ENCODE measurements around the gene WDR17.

WDR17 gene

GRCh38 chr4:176043838-176044588 is 21.6 kb upstream of the WDR17 start:
- no peak overlapping the region for H3K4me3 ChIP-seq (ENCODE audit: low read length)
- 74% methylated on average over 9 of the region's 9 CpGs for WGBS
- H3K4me1 ChIP-seq (ENCODE audit: insufficient read depth, low read length) = no peaks in the 10 kb centered on the region
- H3K36me3 ChIP-seq (ENCODE audit: insufficient read depth, low read length) = no peaks in the 10 kb centered on the region
- H3K9ac ChIP-seq (ENCODE audit: low read depth, low read length) = no peak overlapping the region
- H3K27me3 ChIP-seq (ENCODE audit: insufficient read depth, low read length) = no peaks in the 10 kb centered on the region
- no peaks in the 10 kb centered on the region for H3K9me3 ChIP-seq (ENCODE audit: insufficient read depth, low read depth, low read length)
- H3K27ac ChIP-seq (ENCODE audit: low read depth, low read length) = no peak overlapping the region

GRCh38 chr4:176044589-176044951 is 21.1 kb upstream of the WDR17 start:
- Histone ChIP-seq H3K4me3 (ENCODE audit: low read length) (no peak overlapping the region), H3K9me3 (ENCODE audit: insufficient read depth, low read depth, low read length) (no peaks in the 10 kb centered on the region), H3K36me3 (ENCODE audit: insufficient read depth, low read length) (no peaks in the 10 kb centered on the region), H3K4me1 (ENCODE audit: insufficient read depth, low read length) (no peaks in the 10 kb centered on the region), H3K27ac (ENCODE audit: low read depth, low read length) (no peak overlapping the region), H3K27me3 (ENCODE audit: insufficient read depth, low read length) (no peaks in the 10 kb centered on the region), H3K9ac (ENCODE audit: low read depth, low read length) (no peak overlapping the region)
- 84% methylated on average over 4 of the region's 4 CpGs for WGBS

GRCh38 chr4:176048631-176049030 is 17.0 kb upstream of the WDR17 start:
- Histone ChIP-seq H3K27me3 (ENCODE audit: insufficient read depth, low read length) (no peaks in the 10 kb centered on the region), H3K9me3 (ENCODE audit: insufficient read depth, low read depth, low read length) (no peaks in the 10 kb centered on the region), H3K4me3 (ENCODE audit: low read length) (no peak overlapping the region), H3K27ac (ENCODE audit: low read depth, low read length) (no peak overlapping the region), H3K36me3 (ENCODE audit: insufficient read depth, low read length) (no peaks in the 10 kb centered on the region), H3K9ac (ENCODE audit: low read depth, low read length) (no peak overlapping the region), H3K4me1 (ENCODE audit: insufficient read depth, low read length) (no peaks in the 10 kb centered on the region)
- 95% methylated on average over 4 of the region's 4 CpGs for WGBS

- Histone ChIP-seq H3K27ac (ENCODE audit: low read depth, low read length) (no peak overlapping the region), H3K4me1 (ENCODE audit: insufficient read depth, low read length) (no peaks in the 10 kb centered on the region), H3K36me3 (ENCODE audit: insufficient read depth, low read length) (no peaks in the 10 kb centered on the region), H3K9ac (ENCODE audit: low read depth, low read length) (no peak overlapping the region), H3K27me3 (ENCODE audit: insufficient read depth, low read length) (no peaks in the 10 kb centered on the region), H3K4me3 (ENCODE audit: low read length) (no peak overlapping the region), H3K9me3 (ENCODE audit: insufficient read depth, low read depth, low read length) (no peaks in the 10 kb centered on the region)
- 79% methylated on average over 6 of the region's 6 CpGs for WGBS
These were observed 12.9 kb upstream of the WDR17 start for GRCh38 chr4:176052744-176053143.

GRCh38 chr4:176053785-176054184 is 11.9 kb upstream of the WDR17 start:
- Histone ChIP-seq H3K27me3 (ENCODE audit: insufficient read depth, low read length) (no peaks in the 10 kb centered on the region), H3K4me3 (ENCODE audit: low read length) (no peak overlapping the region), H3K4me1 (ENCODE audit: insufficient read depth, low read length) (no peaks in the 10 kb centered on the region), H3K36me3 (ENCODE audit: insufficient read depth, low read length) (no peaks in the 10 kb centered on the region), H3K27ac (ENCODE audit: low read depth, low read length) (no peak overlapping the region), H3K9me3 (ENCODE audit: insufficient read depth, low read depth, low read length) (no peaks in the 10 kb centered on the region), H3K9ac (ENCODE audit: low read depth, low read length) (no peak overlapping the region)
- WGBS = 97% methylated on average over 2 of the region's 2 CpGs

GRCh38 chr4:176054942-176055341 is 10.7 kb upstream of the WDR17 start:
- no peaks in the 10 kb centered on the region for H3K4me1 ChIP-seq (ENCODE audit: insufficient read depth, low read length)
- no peaks in the 10 kb centered on the region for H3K36me3 ChIP-seq (ENCODE audit: insufficient read depth, low read length)
- no peak overlapping the region for H3K4me3 ChIP-seq (ENCODE audit: low read length)
- WGBS = 100% methylated on average over 1 of the region's 2 CpGs
- H3K9me3 ChIP-seq (ENCODE audit: insufficient read depth, low read depth, low read length) = no peaks in the 10 kb centered on the region
- H3K27ac ChIP-seq (ENCODE audit: low read depth, low read length) = no peak overlapping the region
- H3K27me3 ChIP-seq (ENCODE audit: insufficient read depth, low read length) = no peaks in the 10 kb centered on the region
- no peak overlapping the region for H3K9ac ChIP-seq (ENCODE audit: low read depth, low read length)

- H3K36me3 ChIP-seq (ENCODE audit: insufficient read depth, low read length) = no peaks in the 10 kb centered on the region
- H3K4me3 ChIP-seq (ENCODE audit: low read length) = no peak overlapping the region
- H3K27me3 ChIP-seq (ENCODE audit: insufficient read depth, low read length) = 0 out of 2 replicates have a peak, but pooled peaks cover 5% of the 10 kb centered on the region
- no peaks in the 10 kb centered on the region for H3K4me1 ChIP-seq (ENCODE audit: insufficient read depth, low read length)
- no peak overlapping the region for H3K27ac ChIP-seq (ENCODE audit: low read depth, low read length)
- H3K9ac ChIP-seq (ENCODE audit: low read depth, low read length) = no peak overlapping the region
- H3K9me3 ChIP-seq (ENCODE audit: insufficient read depth, low read depth, low read length) = no peaks in the 10 kb centered on the region
- WGBS = 94% methylated on average over 20 of the region's 20 CpGs
These were observed 1.9 kb upstream of the WDR17 start for GRCh38 chr4:176063718-176064117.

GRCh38 chr4:176064539-176064938 is 1.1 kb upstream of the WDR17 start:
- no peak overlapping the region for H3K27ac ChIP-seq (ENCODE audit: low read depth, low read length)
- H3K4me3 ChIP-seq (ENCODE audit: low read length) = no peak overlapping the region
- no peaks in the 10 kb centered on the region for H3K36me3 ChIP-seq (ENCODE audit: insufficient read depth, low read length)
- H3K27me3 ChIP-seq (ENCODE audit: insufficient read depth, low read length) = 0 out of 2 replicates have a peak, but pooled peaks cover 5% of the 10 kb centered on the region
- 92% methylated on average over 1 of the region's 2 CpGs for WGBS
- H3K4me1 ChIP-seq (ENCODE audit: insufficient read depth, low read length) = no peaks in the 10 kb centered on the region
- no peaks in the 10 kb centered on the region for H3K9me3 ChIP-seq (ENCODE audit: insufficient read depth, low read depth, low read length)
- H3K9ac ChIP-seq (ENCODE audit: low read depth, low read length) = no peak overlapping the region

- H3K9me3 ChIP-seq (ENCODE audit: insufficient read depth, low read depth, low read length) = no peaks in the 10 kb centered on the region
- no peak overlapping the region for H3K9ac ChIP-seq (ENCODE audit: low read depth, low read length)
- H3K27me3 ChIP-seq (ENCODE audit: insufficient read depth, low read length) = 0 out of 2 replicates have a peak, but pooled peaks cover 5% of the 10 kb centered on the region
- H3K36me3 ChIP-seq (ENCODE audit: insufficient read depth, low read length) = no peaks in the 10 kb centered on the region
- H3K4me1 ChIP-seq (ENCODE audit: insufficient read depth, low read length) = no peaks in the 10 kb centered on the region
- H3K4me3 ChIP-seq (ENCODE audit: low read length) = 0 out of 2 replicates have a peak overlapping the region, but pooled peaks have one; percentile 10
- H3K27ac ChIP-seq (ENCODE audit: low read depth, low read length) = no peak overlapping the region
- WGBS = 91% methylated on average over 5 of the region's 6 CpGs
These were observed 1.1 kb downstream of the WDR17 start for GRCh38 chr4:176066757-176067156.

GRCh38 chr4:176077561-176077960 is 11.9 kb downstream of the WDR17 start:
- no peak overlapping the region for H3K9ac ChIP-seq (ENCODE audit: low read depth, low read length)
- H3K36me3 ChIP-seq (ENCODE audit: insufficient read depth, low read length) = no peaks in the 10 kb centered on the region
- H3K4me3 ChIP-seq (ENCODE audit: low read length) = no peak overlapping the region
- no peaks in the 10 kb centered on the region for H3K9me3 ChIP-seq (ENCODE audit: insufficient read depth, low read depth, low read length)
- H3K4me1 ChIP-seq (ENCODE audit: insufficient read depth, low read length) = no peaks in the 10 kb centered on the region
- H3K27ac ChIP-seq (ENCODE audit: low read depth, low read length) = no peak overlapping the region
- no peaks in the 10 kb centered on the region for H3K27me3 ChIP-seq (ENCODE audit: insufficient read depth, low read length)

- Histone ChIP-seq H3K9me3 (ENCODE audit: insufficient read depth, low read depth, low read length) (no peaks in the 10 kb centered on the region), H3K9ac (ENCODE audit: low read depth, low read length) (no peak overlapping the region), H3K27ac (ENCODE audit: low read depth, low read length) (no peak overlapping the region), H3K4me1 (ENCODE audit: insufficient read depth, low read length) (no peaks in the 10 kb centered on the region), H3K4me3 (ENCODE audit: low read length) (no peak overlapping the region), H3K36me3 (ENCODE audit: insufficient read depth, low read length) (no peaks in the 10 kb centered on the region), H3K27me3 (ENCODE audit: insufficient read depth, low read length) (no peaks in the 10 kb centered on the region)
- WGBS = 100% methylated on average over 1 of the region's 2 CpGs
These were observed 19.1 kb downstream of the WDR17 start for GRCh38 chr4:176084769-176085168.

- H3K27ac ChIP-seq (ENCODE audit: low read depth, low read length) = no peak overlapping the region
- over 99% methylated on average over 2 of the region's 2 CpGs for WGBS
- H3K27me3 ChIP-seq (ENCODE audit: insufficient read depth, low read length) = no peaks in the 10 kb centered on the region
- H3K4me1 ChIP-seq (ENCODE audit: insufficient read depth, low read length) = no peaks in the 10 kb centered on the region
- no peak overlapping the region for H3K9ac ChIP-seq (ENCODE audit: low read depth, low read length)
- no peaks in the 10 kb centered on the region for H3K36me3 ChIP-seq (ENCODE audit: insufficient read depth, low read length)
- no peak overlapping the region for H3K4me3 ChIP-seq (ENCODE audit: low read length)
- peaks cover 16% of the 10 kb centered on the region for H3K9me3 ChIP-seq (ENCODE audit: insufficient read depth, low read depth, low read length)
These were observed 24.5 kb downstream of the WDR17 start for GRCh38 chr4:176090115-176090514.
